ENCODE data around the gene PLEKHA1. TPM values are rescaled to one million over a fixed set of nuclear protein-coding genes. Genes with fewer than 3 reads are reported as not detected.

The PLEKHA1 gene
- total RNA-seq, 1 donor from 2014 or later: 28.7 TPM

- Histone ChIP-seq H3K4me1 (no peaks in the 10 kb centered on the region), H3K9me3 (no peaks in the 10 kb centered on the region), H3K27me3 (no peaks in the 10 kb centered on the region), H3K36me3 (no peaks in the 10 kb centered on the region), H3K27ac (no peak overlapping the region), H3K4me3 (no peak overlapping the region)
- DNase-seq (ENCODE audit: extremely low spot score in 2 of 2): no peak
- no peak for TF ChIP-seq POLR2A (IDR thresholded peaks at IDR 0.05)
- TF ChIP-seq, protein P1, sequence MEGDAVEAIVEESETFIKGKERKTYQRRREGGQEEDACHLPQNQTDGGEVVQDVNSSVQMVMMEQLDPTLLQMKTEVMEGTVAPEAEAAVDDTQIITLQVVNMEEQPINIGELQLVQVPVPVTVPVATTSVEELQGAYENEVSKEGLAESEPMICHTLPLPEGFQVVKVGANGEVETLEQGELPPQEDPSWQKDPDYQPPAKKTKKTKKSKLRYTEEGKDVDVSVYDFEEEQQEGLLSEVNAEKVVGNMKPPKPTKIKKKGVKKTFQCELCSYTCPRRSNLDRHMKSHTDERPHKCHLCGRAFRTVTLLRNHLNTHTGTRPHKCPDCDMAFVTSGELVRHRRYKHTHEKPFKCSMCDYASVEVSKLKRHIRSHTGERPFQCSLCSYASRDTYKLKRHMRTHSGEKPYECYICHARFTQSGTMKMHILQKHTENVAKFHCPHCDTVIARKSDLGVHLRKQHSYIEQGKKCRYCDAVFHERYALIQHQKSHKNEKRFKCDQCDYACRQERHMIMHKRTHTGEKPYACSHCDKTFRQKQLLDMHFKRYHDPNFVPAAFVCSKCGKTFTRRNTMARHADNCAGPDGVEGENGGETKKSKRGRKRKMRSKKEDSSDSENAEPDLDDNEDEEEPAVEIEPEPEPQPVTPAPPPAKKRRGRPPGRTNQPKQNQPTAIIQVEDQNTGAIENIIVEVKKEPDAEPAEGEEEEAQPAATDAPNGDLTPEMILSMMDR (IDR thresholded peaks at IDR 0.05): no peak
- no peak for TF ChIP-seq POLR2AphosphoS5 (IDR thresholded peaks at IDR 0.05; ENCODE audit: insufficient read depth in 1 of 2, low read depth in 1 of 2)
- intact Hi-C loops (cut with DNase I): no loop called here
Measured at GRCh38 chr10:122449153-122449552, 74.6 kb downstream of the PLEKHA1 start.

DNA sequence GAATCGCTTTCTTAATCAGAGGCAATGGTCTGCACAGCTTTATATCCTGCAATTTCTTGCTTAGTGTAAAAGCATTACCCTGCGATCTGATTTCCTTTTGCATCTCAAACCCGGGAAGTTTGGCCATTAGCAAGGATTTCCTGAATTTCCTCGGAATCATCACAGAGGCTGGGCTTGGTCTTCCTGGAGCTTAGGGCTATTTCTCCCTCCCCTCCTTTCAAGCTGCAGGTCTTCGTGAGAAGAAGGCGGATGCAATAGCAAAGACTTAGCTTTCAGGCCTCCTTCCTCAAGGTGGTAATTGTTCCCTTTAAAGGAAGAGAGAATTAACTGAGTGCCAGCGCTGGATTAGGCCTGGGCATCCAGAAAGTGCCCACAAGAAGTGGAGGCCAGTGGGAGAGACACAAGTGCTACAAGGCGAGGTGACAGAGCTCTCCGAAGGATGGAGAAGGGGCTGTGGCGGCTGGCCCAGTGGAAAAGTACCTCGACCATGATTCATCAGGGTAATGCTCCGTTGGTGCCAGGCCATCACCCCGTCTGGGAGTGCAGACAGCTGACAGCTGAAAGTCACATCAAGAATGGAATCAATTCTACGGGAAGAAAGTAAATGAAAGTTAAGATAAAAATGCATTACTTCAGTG lies 76.0 kb downstream of the PLEKHA1 start:
- H3K27ac ChIP-seq: no peak overlapping the region
- intact Hi-C loops (cut with DNase I): no loop called here
- DNase-seq (ENCODE audit: extremely low spot score in 2 of 2): no peak

DNA sequence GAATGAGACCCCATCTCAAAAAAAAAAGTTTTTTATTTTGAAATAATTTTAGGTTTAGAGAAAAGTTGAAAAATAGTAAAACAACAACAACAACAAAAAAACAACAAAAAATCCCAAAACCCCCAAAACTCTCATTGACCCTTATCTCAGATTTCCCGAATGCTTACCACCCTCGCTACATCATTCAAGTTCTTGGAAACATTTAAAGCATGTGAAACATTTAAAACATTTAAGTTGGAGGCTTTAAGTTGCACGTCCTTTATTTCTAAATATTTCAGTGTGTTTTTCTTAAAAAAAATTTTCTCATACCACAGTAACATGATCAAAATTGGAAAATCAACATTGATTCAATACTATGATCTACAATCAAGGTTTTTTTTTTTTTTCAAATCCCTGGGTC lies 79.6 kb downstream of the PLEKHA1 start:
- no peaks in the 10 kb centered on the region for H3K9me3 ChIP-seq
- intact Hi-C loops (cut with DNase I): no loop called here

More for the DNA sequence above, 76.0 kb downstream of the PLEKHA1 start:
- Histone ChIP-seq H3K9me3 (no peaks in the 10 kb centered on the region), H3K4me1 (no peaks in the 10 kb centered on the region), H3K27me3 (no peaks in the 10 kb centered on the region), H3K36me3 (no peaks in the 10 kb centered on the region), H3K4me3 (no peak overlapping the region)
- TF ChIP-seq POLR2A (IDR thresholded peaks at IDR 0.05) (no peak), POLR2AphosphoS5 (IDR thresholded peaks at IDR 0.05; ENCODE audit: insufficient read depth in 1 of 2, low read depth in 1 of 2) (no peak)
- TF ChIP-seq, protein P1 (IDR thresholded peaks at IDR 0.05): no peak

GRCh38 chr10:122454603-122455080 lies 80.1 kb downstream of the PLEKHA1 start, which contains the start of gene ARMS2:
TSS of gene ARMS2 (plus strand) at chr10:122454653. CDS start at chr10:122454728, 75 bp downstream.
- Histone ChIP-seq H3K27ac (no peak within 1 kb of the TSS), H3K4me3 (no peak within 1 kb of the TSS), H3K27me3 (no peaks in the 10 kb centered on the region), H3K9me3 (no peaks in the 10 kb centered on the region), H3K4me1 (peaks cover 12% of the 10 kb centered on the region), H3K36me3 (no peaks in the 10 kb centered on the region)
- intact Hi-C loops (cut with DNase I): no loop called here
- DNase-seq (ENCODE audit: extremely low spot score in 2 of 2): no peak
- TF ChIP-seq POLR2AphosphoS5 (IDR thresholded peaks at IDR 0.05; ENCODE audit: insufficient read depth in 1 of 2, low read depth in 1 of 2): no peak
- TF ChIP-seq, protein P1 (IDR thresholded peaks at IDR 0.05): no peak
- no peak for TF ChIP-seq POLR2A (IDR thresholded peaks at IDR 0.05)

More for the DNA sequence above, 79.6 kb downstream of the PLEKHA1 start:
- TF ChIP-seq, protein P1 (IDR thresholded peaks at IDR 0.05): no peak
- TF ChIP-seq POLR2AphosphoS5 (IDR thresholded peaks at IDR 0.05; ENCODE audit: insufficient read depth in 1 of 2, low read depth in 1 of 2) (no peak), POLR2A (IDR thresholded peaks at IDR 0.05) (no peak)
- H3K4me3 ChIP-seq: no peak overlapping the region
- no peaks in the 10 kb centered on the region for H3K36me3 ChIP-seq
- H3K27ac ChIP-seq: no peak overlapping the region
- no peaks in the 10 kb centered on the region for H3K27me3 ChIP-seq
- peaks cover 6% of the 10 kb centered on the region for H3K4me1 ChIP-seq
- DNase-seq (ENCODE audit: extremely low spot score in 2 of 2): no peak
